Memory B cell (primary cell): Measurements from ENCODE around the gene TRAK1.
A peak's percentile ranks its signal among the peaks of the same experiment; 100 is the strongest.
"Not testable (repeated sequence)": the region's sequence is repeated elsewhere in the genome, so short reads cannot be mapped to it uniquely, and the experiment has no call there.

Experiments
- ATAC-seq: fragments of 150-1000 bp; cut with Tn5 transposase; 2 replicates; pipeline ENCODE4 v1.10.0; 2021; ENCODE audit warnings: low read depth, mild to moderate bottlenecking, moderate library complexity
- DNase-seq, 2 donors: peaks; one replicate each; pipeline ENCODE4 v3.0.0; 2022; ENCODE audit warnings: low spot score in 2 of 2
- H3K27ac Mint-ChIP-seq: one replicate; pipeline ENCODE4 v1.8.0; 2022; ENCODE audit warnings: mild to moderate bottlenecking, moderate library complexity, mixed read lengths
- H3K27me3 Mint-ChIP-seq: one replicate; pipeline ENCODE4 v1.8.0; 2022; ENCODE audit warnings: mixed read lengths
- H3K36me3 Mint-ChIP-seq: one replicate; pipeline ENCODE4 v1.8.0; 2022; ENCODE audit warnings: mild to moderate bottlenecking, mixed read lengths
- H3K4me1 Mint-ChIP-seq: one replicate; pipeline ENCODE4 v1.8.0; 2022; ENCODE audit warnings: mixed read lengths
- H3K4me3 Mint-ChIP-seq: one replicate; pipeline ENCODE4 v1.8.0; 2022; ENCODE audit warnings: mild to moderate bottlenecking, moderate library complexity, mixed read lengths
- H3K9me3 Mint-ChIP-seq: one replicate; pipeline ENCODE4 v1.8.0; 2022; ENCODE audit warnings: mixed read lengths

Gene TRAK1, protein sequence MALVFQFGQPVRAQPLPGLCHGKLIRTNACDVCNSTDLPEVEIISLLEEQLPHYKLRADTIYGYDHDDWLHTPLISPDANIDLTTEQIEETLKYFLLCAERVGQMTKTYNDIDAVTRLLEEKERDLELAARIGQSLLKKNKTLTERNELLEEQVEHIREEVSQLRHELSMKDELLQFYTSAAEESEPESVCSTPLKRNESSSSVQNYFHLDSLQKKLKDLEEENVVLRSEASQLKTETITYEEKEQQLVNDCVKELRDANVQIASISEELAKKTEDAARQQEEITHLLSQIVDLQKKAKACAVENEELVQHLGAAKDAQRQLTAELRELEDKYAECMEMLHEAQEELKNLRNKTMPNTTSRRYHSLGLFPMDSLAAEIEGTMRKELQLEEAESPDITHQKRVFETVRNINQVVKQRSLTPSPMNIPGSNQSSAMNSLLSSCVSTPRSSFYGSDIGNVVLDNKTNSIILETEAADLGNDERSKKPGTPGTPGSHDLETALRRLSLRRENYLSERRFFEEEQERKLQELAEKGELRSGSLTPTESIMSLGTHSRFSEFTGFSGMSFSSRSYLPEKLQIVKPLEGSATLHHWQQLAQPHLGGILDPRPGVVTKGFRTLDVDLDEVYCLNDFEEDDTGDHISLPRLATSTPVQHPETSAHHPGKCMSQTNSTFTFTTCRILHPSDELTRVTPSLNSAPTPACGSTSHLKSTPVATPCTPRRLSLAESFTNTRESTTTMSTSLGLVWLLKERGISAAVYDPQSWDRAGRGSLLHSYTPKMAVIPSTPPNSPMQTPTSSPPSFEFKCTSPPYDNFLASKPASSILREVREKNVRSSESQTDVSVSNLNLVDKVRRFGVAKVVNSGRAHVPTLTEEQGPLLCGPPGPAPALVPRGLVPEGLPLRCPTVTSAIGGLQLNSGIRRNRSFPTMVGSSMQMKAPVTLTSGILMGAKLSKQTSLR

DNA sequence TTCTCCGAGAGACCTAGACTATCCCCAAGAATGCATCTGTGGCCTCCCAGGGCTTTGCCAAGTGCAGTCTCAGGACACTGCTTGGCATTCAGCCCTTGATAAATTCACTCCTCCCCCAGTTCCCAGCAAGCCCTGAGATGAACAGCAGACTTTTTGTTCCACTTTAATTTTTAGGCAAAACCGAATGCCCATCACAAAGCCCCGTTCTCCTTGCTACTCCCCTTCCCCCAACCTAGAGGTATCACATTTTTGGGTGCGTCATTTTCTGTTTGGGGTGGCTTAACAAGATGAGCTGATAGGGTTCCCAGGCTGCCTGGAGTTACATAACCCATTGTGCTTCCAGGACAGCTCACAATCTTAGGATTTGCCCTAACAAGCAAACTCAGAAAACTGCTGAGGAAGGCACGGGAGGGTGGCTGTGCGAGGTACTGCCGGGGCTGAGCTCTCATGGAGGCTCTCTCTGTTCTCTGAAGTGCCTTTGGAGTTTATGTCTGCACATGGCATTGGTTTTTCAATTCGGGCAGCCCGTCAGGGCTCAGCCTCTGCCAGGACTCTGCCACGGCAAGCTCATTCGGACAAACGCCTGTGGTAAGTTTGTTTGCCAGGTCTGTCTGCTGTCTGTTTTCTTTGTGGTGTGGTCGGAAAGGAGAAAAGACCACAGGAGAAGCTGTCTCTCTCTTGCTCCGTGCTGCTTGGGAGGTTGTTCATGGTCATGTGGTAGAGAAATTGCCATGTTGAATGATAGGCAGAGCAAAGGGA is at the start of gene TRAK1:
TRAK1 (plus strand) TSS at position 385 of the 759 bp plus-strand sequence; CDS start at position 498, 113 bp downstream.
- DNase-seq, result no peak
- peak within 1 kb of the TSS; percentile 59 for H3K4me3 Mint-ChIP-seq
- H3K4me1 Mint-ChIP-seq, result peaks cover 70% of the 10 kb centered on the region

DNA sequence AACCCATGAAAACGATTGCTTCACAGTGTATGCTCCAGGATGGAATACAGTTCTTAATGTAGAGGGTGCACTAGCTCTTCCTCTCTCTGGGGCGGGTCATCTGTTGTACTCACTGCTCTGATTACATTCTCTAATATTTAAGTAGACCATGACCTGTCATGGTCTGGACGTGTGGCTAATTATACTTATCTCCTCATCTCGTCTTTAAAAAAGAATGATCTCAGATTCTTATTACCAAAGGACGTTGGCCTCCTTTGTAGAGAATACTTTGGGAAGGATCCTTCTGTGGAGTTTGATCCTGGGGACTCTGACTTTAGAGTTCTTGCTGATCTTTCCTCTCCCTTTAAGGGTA is 48.4 kb upstream of the TRAK1 start:
- DNase-seq (no peak), ATAC-seq (no peak)
- no peaks in the 10 kb centered on the region for H3K9me3 Mint-ChIP-seq
- H3K27me3 Mint-ChIP-seq, result no peaks in the 10 kb centered on the region
- H3K36me3 Mint-ChIP-seq, result peaks cover 10% of the 10 kb centered on the region
- H3K27ac Mint-ChIP-seq, result peak overlapping the region; percentile 78
- H3K4me1 Mint-ChIP-seq, result peaks cover 49% of the 10 kb centered on the region
- peak overlapping the region; percentile 8 for H3K4me3 Mint-ChIP-seq

More for the DNA sequence above, at the start of gene TRAK1:
- no peaks in the 10 kb centered on the region for H3K27me3 Mint-ChIP-seq
- H3K9me3 Mint-ChIP-seq, result peaks cover 7% of the 10 kb centered on the region
- H3K36me3 Mint-ChIP-seq, result peaks cover 56% of the 10 kb centered on the region
- ATAC-seq, result no peak
- peak within 1 kb of the TSS; percentile 93 for H3K27ac Mint-ChIP-seq

DNA sequence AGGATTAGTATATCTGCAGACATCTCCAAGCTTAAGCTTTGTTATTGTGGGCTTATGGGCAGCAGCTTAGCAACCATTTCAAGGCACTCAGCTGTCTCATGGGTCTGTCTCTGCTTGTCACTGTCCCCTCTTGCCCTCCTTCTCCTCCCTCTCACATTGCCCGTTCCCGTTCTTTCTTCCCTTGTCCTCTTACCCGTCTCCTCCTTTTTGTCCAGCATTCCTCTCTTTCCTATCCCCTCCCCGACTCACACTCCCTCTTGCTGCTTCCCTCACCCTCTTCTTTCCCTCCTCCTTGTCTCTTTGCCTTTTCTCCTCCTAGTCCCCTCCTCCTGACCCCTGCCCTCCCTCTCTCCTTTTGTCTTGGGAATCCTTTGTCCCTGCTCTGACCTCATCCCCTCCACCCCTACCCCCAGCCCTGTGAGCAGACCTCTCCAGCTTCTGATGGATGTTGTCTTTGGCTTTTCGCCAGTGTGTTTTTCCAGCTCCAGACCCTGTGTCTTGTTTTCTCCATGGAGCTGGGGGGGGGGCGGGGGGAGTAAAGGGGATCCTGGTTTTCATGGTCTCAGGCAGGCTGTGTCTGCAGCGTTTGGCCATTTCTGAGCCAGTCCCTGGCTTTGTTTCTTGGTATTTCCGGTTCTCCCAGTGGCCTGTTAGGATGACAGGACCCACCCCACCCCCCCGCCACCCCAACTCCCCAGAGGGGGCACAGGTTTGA is 47.9 kb upstream of the TRAK1 start:
- Mint-ChIP-seq H3K27ac (peak overlapping the region; percentile 78), H3K27me3 (no peaks in the 10 kb centered on the region), H3K9me3 (no peaks in the 10 kb centered on the region), H3K4me1 (peaks cover 49% of the 10 kb centered on the region), H3K36me3 (peaks cover 10% of the 10 kb centered on the region), H3K4me3 (peak overlapping the region; percentile 8)
- no peak for DNase-seq
- ATAC-seq, result peak; percentile 28

DNA sequence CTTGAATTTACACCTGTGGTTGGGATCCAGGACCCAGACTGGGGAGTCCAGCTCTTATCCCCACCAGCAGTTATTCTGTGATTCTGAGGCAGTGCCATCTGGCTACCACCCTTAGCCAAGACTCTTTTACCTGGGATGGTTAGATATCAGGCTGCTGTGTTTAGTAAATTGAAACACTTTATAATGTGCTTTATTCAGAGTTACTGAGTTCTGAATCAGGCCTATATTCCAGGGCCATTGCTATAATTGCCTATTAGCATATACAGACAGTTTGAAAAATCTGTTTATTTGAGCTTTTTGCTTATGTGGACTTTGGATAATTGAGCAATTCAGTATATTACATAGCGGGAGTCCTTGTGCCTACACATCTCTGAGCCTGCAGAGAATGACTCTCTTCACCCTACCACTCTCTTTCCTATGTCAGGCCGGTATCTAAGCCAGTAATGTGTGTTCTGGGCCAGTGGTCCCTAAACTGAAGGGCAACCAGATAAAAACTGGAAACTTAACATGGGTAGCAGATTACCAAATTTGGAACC is 45.4 kb upstream of the TRAK1 start:
- Mint-ChIP-seq H3K4me1 (peaks cover 49% of the 10 kb centered on the region), H3K27me3 (no peaks in the 10 kb centered on the region), H3K36me3 (peaks cover 7% of the 10 kb centered on the region), H3K27ac (peak overlapping the region; percentile 84), H3K9me3 (no peaks in the 10 kb centered on the region), H3K4me3 (peak overlapping the region; percentile 17)
- DNase-seq, result no peak
- ATAC-seq, result no peak

DNA sequence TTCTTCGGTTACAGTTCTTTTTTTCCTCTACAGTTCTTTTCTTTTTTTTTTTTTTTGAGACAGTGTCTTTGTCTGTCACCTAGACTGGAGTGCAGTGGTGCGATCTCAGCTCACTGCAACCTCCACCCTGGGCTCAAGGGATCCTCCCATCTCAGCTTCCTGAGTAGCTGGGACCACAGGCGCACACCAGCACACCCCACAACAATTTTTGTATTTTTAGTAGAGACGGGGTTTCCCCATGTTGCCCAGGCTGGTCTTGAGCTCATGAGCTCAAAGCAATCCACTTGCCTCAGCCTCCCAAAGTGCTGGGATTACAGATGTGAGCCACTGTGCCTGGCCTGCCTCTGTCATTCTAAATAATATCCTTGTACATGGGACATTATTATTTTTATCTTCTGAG is 42.6 kb upstream of the TRAK1 start:
- peak in 1 of 2 donors; percentile 18 for DNase-seq
- ATAC-seq, result peak; percentile 78
- H3K4me3 Mint-ChIP-seq, result peak overlapping the region; percentile 75
- H3K4me1 Mint-ChIP-seq, result peaks cover 56% of the 10 kb centered on the region
- H3K36me3 Mint-ChIP-seq, H3K9me3 Mint-ChIP-seq, H3K27me3 Mint-ChIP-seq: not testable (repeated sequence)
- H3K27ac Mint-ChIP-seq, result peak overlapping the region; percentile 83

DNA sequence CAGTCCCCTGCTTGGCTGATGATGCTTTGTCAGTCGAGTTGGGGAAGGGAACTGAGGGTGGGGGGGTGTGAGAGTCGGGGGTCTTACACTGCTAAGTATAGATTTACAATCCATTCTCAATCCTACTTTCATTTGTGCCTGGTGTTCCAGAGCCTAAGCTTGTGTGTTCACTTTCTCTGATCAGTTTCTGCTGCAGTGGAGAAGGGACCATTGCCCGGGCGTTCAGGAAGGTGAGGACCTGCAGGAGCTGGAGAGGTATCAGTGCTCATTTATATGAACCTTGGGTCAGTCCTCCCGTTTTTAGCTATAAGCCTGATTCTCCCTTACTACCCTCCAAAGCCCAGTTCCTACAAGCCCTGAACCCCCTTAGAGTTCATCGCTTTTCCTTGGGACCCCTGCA is 41.0 kb upstream of the TRAK1 start:
- Mint-ChIP-seq H3K36me3 (peaks cover 3% of the 10 kb centered on the region), H3K27ac (peak overlapping the region; percentile 83), H3K4me3 (no peak overlapping the region), H3K27me3 (no peaks in the 10 kb centered on the region), H3K9me3 (no peaks in the 10 kb centered on the region), H3K4me1 (peaks cover 58% of the 10 kb centered on the region)
- ATAC-seq (no peak), DNase-seq (no peak)

DNA sequence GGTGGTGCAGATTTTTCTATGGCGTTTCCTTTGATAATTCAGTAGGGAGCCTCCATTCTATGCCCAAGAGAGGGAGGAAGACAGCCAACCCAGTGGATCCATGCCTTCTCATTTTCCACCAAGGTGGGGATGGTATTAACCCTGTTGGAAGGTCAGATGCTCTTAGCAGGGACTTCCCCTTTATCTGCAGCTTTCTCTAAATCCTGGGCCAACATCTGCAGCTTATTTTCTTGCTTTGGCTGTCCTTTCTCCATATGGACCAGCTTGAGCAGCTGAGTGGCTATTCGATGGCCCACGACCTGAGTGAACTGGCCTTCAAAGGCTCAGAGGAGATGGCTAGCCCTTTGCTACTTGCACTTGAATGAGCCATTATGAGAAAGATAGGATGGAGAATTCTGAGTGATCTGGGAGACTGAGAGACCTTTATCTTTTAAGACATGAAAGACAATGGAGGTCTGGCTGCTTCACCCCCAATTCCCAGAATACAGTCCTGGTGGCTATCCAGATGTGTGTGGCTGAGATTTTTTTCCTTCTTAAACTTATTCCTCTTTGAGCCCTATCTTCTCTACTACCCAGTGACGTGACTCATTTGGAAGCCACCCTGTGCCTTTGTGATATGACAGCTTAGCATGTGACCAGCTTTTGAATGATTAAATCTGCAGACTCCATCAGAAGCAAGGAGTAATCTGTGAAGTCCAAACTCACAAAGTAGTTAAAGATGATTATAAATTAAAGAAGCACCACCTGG is 39.6 kb upstream of the TRAK1 start:
- ATAC-seq (peak; percentile 43), DNase-seq (no peak)
- Mint-ChIP-seq H3K36me3 (peaks cover 7% of the 10 kb centered on the region), H3K27ac (peak overlapping the region; percentile 92), H3K4me3 (no peak overlapping the region), H3K4me1 (peaks cover 52% of the 10 kb centered on the region), H3K9me3 (peaks cover 2% of the 10 kb centered on the region), H3K27me3 (no peaks in the 10 kb centered on the region)

DNA sequence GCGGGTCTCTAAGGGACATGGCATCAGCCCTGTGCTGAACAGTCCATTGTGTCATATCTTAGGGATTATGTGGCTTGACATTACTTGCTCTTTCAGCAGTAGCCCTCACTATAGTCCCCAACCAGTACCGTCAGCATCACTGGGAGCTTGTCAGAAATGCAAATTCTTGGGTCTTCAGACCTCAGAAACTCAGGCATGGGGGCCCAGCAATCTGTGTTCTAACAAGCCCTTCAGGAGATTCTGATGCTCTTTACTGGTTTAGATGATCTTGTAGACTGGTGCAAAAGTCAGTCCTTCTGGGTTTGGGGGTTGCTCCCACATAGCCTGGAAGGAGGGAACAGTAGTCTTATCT is 39.0 kb upstream of the TRAK1 start:
- peaks cover 7% of the 10 kb centered on the region for H3K36me3 Mint-ChIP-seq
- peak overlapping the region; percentile 92 for H3K27ac Mint-ChIP-seq
- ATAC-seq, result peak; percentile 32
- no peaks in the 10 kb centered on the region for H3K27me3 Mint-ChIP-seq
- H3K4me3 Mint-ChIP-seq, result no peak overlapping the region
- peaks cover 55% of the 10 kb centered on the region for H3K4me1 Mint-ChIP-seq
- DNase-seq, result no peak
- H3K9me3 Mint-ChIP-seq, result peaks cover 2% of the 10 kb centered on the region

DNA sequence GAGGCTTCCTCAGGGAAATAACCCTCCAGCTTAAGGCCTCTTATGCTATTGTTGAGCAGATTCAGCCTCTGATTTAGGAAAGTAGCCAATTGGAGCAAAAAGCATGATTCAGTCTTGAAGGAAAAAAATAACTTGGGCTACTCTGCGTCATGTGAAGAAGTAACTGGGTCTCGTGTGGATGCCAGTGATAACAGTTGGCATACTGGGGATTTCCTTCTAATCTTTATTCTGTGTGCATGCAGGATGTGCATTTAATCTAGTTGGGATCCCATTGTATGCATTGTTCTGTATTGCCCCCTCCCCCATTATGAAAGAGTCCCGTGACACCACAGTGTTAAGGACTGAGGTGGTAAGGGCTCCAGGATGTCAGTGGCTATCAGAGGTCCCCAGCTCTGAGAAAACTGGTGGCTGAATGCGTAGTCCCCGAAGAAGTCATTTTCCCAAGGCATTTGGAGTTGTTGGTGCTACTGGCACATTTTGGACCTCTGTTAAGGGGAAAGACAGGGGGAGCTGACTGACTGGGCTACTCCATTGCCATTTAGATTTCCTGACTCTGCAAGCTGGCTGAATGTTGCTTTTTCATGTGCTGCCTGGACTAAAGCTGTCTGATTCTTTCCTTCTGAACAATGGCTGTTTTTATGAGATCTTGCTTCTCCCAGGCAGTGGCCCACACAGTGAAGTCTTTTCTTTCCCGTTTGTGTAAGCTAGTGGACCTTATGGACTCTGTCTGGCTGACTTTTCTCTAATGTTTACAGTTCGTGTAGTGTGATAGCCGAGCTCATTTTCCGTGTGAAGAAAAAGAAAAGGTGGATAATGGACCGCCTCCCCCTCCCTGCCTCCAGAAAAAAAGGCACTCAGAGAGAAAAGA is 38.4 kb upstream of the TRAK1 start:
- Mint-ChIP-seq H3K4me1 (peaks cover 58% of the 10 kb centered on the region), H3K4me3 (no peak overlapping the region), H3K27ac (peak overlapping the region; percentile 92), H3K9me3 (peaks cover 2% of the 10 kb centered on the region), H3K27me3 (no peaks in the 10 kb centered on the region), H3K36me3 (peaks cover 7% of the 10 kb centered on the region)
- ATAC-seq (no peak), DNase-seq (no peak)

DNA sequence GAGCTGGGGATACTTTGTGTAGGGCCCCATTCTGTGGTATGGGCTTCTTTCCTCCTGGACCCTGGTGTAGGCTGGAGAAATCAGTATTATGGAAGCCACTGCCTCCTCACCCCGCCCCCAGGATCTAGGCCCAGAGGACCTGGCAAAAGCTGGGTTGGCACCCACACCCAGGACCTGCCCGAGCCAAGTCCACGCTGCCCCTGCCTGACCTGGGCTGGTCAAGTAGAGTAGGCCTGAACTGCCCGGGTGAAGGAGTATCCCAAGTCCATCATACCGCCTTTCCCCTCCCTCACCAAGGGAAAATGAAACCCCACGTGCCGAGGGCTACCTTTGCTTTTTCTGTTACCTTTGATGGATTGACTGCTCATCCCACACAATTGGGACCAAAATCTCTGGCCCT is 37.7 kb upstream of the TRAK1 start:
- peak overlapping the region; percentile 92 for H3K27ac Mint-ChIP-seq
- peaks cover 2% of the 10 kb centered on the region for H3K9me3 Mint-ChIP-seq
- ATAC-seq (no peak), DNase-seq (no peak)
- peaks cover 7% of the 10 kb centered on the region for H3K36me3 Mint-ChIP-seq
- no peaks in the 10 kb centered on the region for H3K27me3 Mint-ChIP-seq
- H3K4me3 Mint-ChIP-seq, result no peak overlapping the region
- H3K4me1 Mint-ChIP-seq, result peaks cover 55% of the 10 kb centered on the region

DNA sequence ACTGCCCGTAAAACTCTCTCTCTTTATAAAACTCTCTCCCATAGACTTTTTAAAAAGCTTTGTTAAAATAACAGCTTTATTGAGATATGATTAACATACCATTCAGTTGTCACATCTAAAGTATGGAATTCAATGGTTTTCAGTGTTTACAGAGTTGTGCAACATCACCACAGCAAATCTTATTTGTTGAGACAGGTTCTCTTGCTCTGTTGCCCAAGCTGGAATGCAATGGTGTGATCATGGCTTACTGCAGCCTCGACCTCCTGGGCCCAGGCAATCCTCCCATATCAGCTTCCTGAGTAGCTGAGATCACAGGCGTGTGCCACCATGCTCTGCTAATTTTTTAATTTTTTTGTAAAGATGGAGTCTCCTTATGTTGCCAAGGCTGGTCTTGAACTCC is 35.9 kb upstream of the TRAK1 start:
- H3K36me3 Mint-ChIP-seq, result peaks cover 8% of the 10 kb centered on the region
- H3K27me3 Mint-ChIP-seq, result no peaks in the 10 kb centered on the region
- DNase-seq, result no peak
- peaks cover 54% of the 10 kb centered on the region for H3K4me1 Mint-ChIP-seq
- H3K27ac Mint-ChIP-seq, result peak overlapping the region; percentile 80
- no peak overlapping the region for H3K4me3 Mint-ChIP-seq
- no peak for ATAC-seq
- H3K9me3 Mint-ChIP-seq, result peaks cover 2% of the 10 kb centered on the region

DNA sequence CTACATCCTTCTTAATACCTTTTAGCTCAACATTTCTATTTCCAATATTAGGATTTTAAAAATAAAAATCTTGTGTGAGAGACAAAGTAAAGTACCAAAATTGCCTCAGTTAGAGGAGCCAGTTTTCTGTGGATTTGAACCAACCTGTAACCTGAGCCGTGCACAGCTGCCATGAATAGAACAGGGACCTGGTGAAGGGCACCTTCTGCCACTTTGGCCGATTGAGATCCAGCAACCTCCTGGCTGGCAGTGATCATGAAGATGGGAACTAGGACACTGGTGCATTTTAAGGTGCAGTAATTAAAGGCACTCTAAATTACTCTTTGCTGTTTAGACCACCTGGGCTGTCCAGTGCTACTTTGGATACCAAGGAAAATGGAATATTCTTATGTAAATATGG is 34.3 kb upstream of the TRAK1 start:
- H3K27ac Mint-ChIP-seq, result peak overlapping the region; percentile 97
- H3K27me3 Mint-ChIP-seq, result no peaks in the 10 kb centered on the region
- H3K9me3 Mint-ChIP-seq, result peaks cover 2% of the 10 kb centered on the region
- H3K36me3 Mint-ChIP-seq, result peaks cover 12% of the 10 kb centered on the region
- ATAC-seq, result no peak
- no peak for DNase-seq
- peaks cover 55% of the 10 kb centered on the region for H3K4me1 Mint-ChIP-seq
- peak overlapping the region; percentile 69 for H3K4me3 Mint-ChIP-seq
